HEK293 (cell line): Measurements from ENCODE around the gene ENTREP3.

ENCODE experiments used
- KLF16 ChIP-seq: fragments of 450-650 bp; formaldehyde crosslinking; IDR thresholded peaks from 2 replicates; pipeline ENCODE4 v1.5.1; 2017; ENCODE audit warnings: missing biosample characterization, missing genetic modification characterization
- KLF8 ChIP-seq: fragments of 450-650 bp; formaldehyde crosslinking; IDR thresholded peaks from 2 replicates; pipeline ENCODE4 v1.5.1; 2016; ENCODE audit warnings: missing biosample characterization, missing genetic modification characterization
- SP7 ChIP-seq: fragments of 450-650 bp; formaldehyde crosslinking; IDR thresholded peaks from 2 replicates; pipeline ENCODE4 v1.5.1; 2016; ENCODE audit warnings: missing biosample characterization, missing genetic modification characterization
- YY2 ChIP-seq: fragments of 450-650 bp; formaldehyde crosslinking; IDR thresholded peaks from 2 replicates; pipeline ENCODE4 v1.5.1; 2016; ENCODE audit warnings: missing biosample characterization, missing genetic modification characterization
- ZBTB10 ChIP-seq: fragments of 450-650 bp; formaldehyde crosslinking; IDR thresholded peaks from 2 replicates; pipeline ENCODE4 v1.5.1; 2016; ENCODE audit warnings: missing biosample characterization, missing genetic modification characterization
- ZBTB20 ChIP-seq: fragments of 450-650 bp; formaldehyde crosslinking; IDR thresholded peaks from 2 replicates; pipeline ENCODE4 v1.5.1; 2016; ENCODE audit warnings: missing biosample characterization, missing genetic modification characterization
- ZBTB8A ChIP-seq: fragments of 450-650 bp; formaldehyde crosslinking; IDR thresholded peaks from 2 replicates; pipeline ENCODE4 v1.5.1; 2016; ENCODE audit warnings: missing biosample characterization, missing genetic modification characterization
- ZFHX2 ChIP-seq: fragments of 450-650 bp; formaldehyde crosslinking; conservative IDR thresholded peaks from 2 replicates; pipeline ENCODE4 v1.5.1; 2016; ENCODE audit warnings: missing biosample characterization, missing genetic modification characterization
- ZFP3 ChIP-seq: fragments of 450-650 bp; formaldehyde crosslinking; IDR thresholded peaks from 2 replicates; pipeline ENCODE4 v1.5.1; 2016; ENCODE audit warnings: low read depth, missing biosample characterization, missing genetic modification characterization
- ZFP37 ChIP-seq: fragments of 450-650 bp; formaldehyde crosslinking; IDR thresholded peaks from 2 replicates; pipeline ENCODE4 v1.5.1; 2016; ENCODE audit warnings: missing biosample characterization, missing genetic modification characterization
- ZNF121 ChIP-seq: fragments of 450-650 bp; formaldehyde crosslinking; IDR thresholded peaks from 2 replicates; pipeline ENCODE4 v1.5.1; 2016; ENCODE audit warnings: missing biosample characterization, missing genetic modification characterization
- ZNF148 ChIP-seq: fragments of 450-650 bp; formaldehyde crosslinking; IDR thresholded peaks from 2 replicates; pipeline ENCODE4 v1.5.0; 2017; ENCODE audit warnings: missing biosample characterization, missing genetic modification characterization, borderline replicate concordance
- ZNF175 ChIP-seq: fragments of 450-650 bp; formaldehyde crosslinking; IDR thresholded peaks from 2 replicates; pipeline ENCODE4 v1.5.1; 2016; ENCODE audit warnings: missing biosample characterization, missing genetic modification characterization
- ZNF214 ChIP-seq: fragments of 450-650 bp; formaldehyde crosslinking; IDR thresholded peaks from 2 replicates; pipeline ENCODE4 v1.5.1; 2017; ENCODE audit warnings: missing biosample characterization, mild to moderate bottlenecking, missing genetic modification characterization, borderline replicate concordance
- ZNF223 ChIP-seq: fragments of 450-650 bp; formaldehyde crosslinking; IDR thresholded peaks from 2 replicates; pipeline ENCODE4 v1.5.1; 2016; ENCODE audit warnings: missing biosample characterization, missing genetic modification characterization
- ZNF248 ChIP-seq: fragments of 450-650 bp; formaldehyde crosslinking; IDR thresholded peaks from 2 replicates; pipeline ENCODE4 v1.5.1; 2017; ENCODE audit warnings: missing biosample characterization, missing genetic modification characterization
- ZNF394 ChIP-seq: fragments of 450-650 bp; formaldehyde crosslinking; IDR thresholded peaks from 2 replicates; pipeline ENCODE4 v1.5.1; 2016; ENCODE audit warnings: missing biosample characterization, missing genetic modification characterization, mild to moderate bottlenecking, moderate library complexity, borderline replicate concordance
- ZNF558 ChIP-seq: fragments of 450-650 bp; formaldehyde crosslinking; IDR thresholded peaks from 2 replicates; pipeline ENCODE4 v1.5.1; 2016; ENCODE audit warnings: missing biosample characterization, missing genetic modification characterization
- ZNF561 ChIP-seq: fragments of 450-650 bp; IDR thresholded peaks from 2 replicates; pipeline ENCODE4 v1.5.1; 2018; ENCODE audit warnings: missing biosample characterization, missing genetic modification characterization, borderline replicate concordance
- ZNF580 ChIP-seq: fragments of 450-650 bp; formaldehyde crosslinking; IDR thresholded peaks from 2 replicates; pipeline ENCODE4 v1.5.1; 2016; ENCODE audit warnings: missing biosample characterization, missing genetic modification characterization
- ZNF610 ChIP-seq: fragments of 450-650 bp; formaldehyde crosslinking; IDR thresholded peaks from 2 replicates; pipeline ENCODE4 v1.5.1; 2016; ENCODE audit warnings: missing biosample characterization, missing genetic modification characterization, borderline replicate concordance
- ZNF629 ChIP-seq: fragments of 450-650 bp; formaldehyde crosslinking; IDR thresholded peaks from 2 replicates; pipeline ENCODE4 v1.5.1; 2017; ENCODE audit warnings: missing biosample characterization, missing genetic modification characterization
- ZNF658 ChIP-seq: fragments of 450-650 bp; formaldehyde crosslinking; IDR thresholded peaks from 2 replicates; pipeline ENCODE4; 2016; ENCODE audit warnings: missing biosample characterization, missing genetic modification characterization
- ZNF677 ChIP-seq: fragments of 450-650 bp; IDR thresholded peaks from 2 replicates; pipeline ENCODE4 v1.5.0; 2018; ENCODE audit warnings: missing biosample characterization, mild to moderate bottlenecking, missing genetic modification characterization, moderate library complexity
- ZSCAN23 ChIP-seq: fragments of 450-650 bp; formaldehyde crosslinking; IDR thresholded peaks from 2 replicates; pipeline ENCODE4 v1.5.1; 2016; ENCODE audit warnings: missing biosample characterization, missing genetic modification characterization
- TF ChIP-seq, protein P1 (sequence below): fragments of 450-650 bp; formaldehyde crosslinking; IDR thresholded peaks from 2 replicates; pipeline ENCODE4 v1.5.1; 2017; ENCODE audit warnings: missing biosample characterization, mild to moderate bottlenecking, missing genetic modification characterization, moderate library complexity
- TF ChIP-seq, protein P2 (sequence below): fragments of 450-650 bp; formaldehyde crosslinking; IDR thresholded peaks from 2 replicates; pipeline ENCODE4 v1.5.1; 2016; ENCODE audit warnings: missing biosample characterization, missing genetic modification characterization, low read depth
- TF ChIP-seq, protein P3 (sequence below): fragments of 450-650 bp; formaldehyde crosslinking; IDR thresholded peaks from 2 replicates; pipeline ENCODE4 v1.5.1; 2016; ENCODE audit warnings: missing biosample characterization, missing genetic modification characterization, borderline replicate concordance

ENTREP3 gene

GRCh38 chr1:155273343-155274245, 18.3 kb upstream of the ENTREP3 start, which contains the start of gene CLK2 (continued):
- peak; percentile 51; the same call in 1 of the 2 replicates for TF ChIP-seq ZFHX2 (tag by site-specific recombination)
- no peak for TF ChIP-seq ZNF658 (tag by site-specific recombination)
- TF ChIP-seq SP7 (tag by site-specific recombination): 0 out of 2 replicates have a peak, but pooled peaks have one; percentile 20
- TF ChIP-seq ZBTB10 (tag by site-specific recombination): no peak
- no peak for TF ChIP-seq ZSCAN23 (tag by site-specific recombination)
- TF ChIP-seq ZNF214 (tag by site-specific recombination): no peak
- TF ChIP-seq, protein P1, sequence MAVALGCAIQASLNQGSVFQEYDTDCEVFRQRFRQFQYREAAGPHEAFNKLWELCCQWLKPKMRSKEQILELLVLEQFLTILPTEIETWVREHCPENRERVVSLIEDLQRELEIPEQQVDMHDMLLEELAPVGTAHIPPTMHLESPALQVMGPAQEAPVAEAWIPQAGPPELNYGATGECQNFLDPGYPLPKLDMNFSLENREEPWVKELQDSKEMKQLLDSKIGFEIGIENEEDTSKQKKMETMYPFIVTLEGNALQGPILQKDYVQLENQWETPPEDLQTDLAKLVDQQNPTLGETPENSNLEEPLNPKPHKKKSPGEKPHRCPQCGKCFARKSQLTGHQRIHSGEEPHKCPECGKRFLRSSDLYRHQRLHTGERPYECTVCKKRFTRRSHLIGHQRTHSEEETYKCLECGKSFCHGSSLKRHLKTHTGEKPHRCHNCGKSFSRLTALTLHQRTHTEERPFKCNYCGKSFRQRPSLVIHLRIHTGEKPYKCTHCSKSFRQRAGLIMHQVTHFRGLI (tag by site-specific recombination): no peak
- no peak for TF ChIP-seq ZNF677 (tag by site-specific recombination)
- no peak for TF ChIP-seq ZNF248 (tag by site-specific recombination)
- TF ChIP-seq ZFP37 (tag by site-specific recombination): no peak
- TF ChIP-seq ZNF223: no peak
- TF ChIP-seq ZNF394 (tag by site-specific recombination): peak; percentile 82
- no peak for TF ChIP-seq ZNF121 (tag by site-specific recombination)
- no peak for TF ChIP-seq ZNF610
- TF ChIP-seq, protein P2, sequence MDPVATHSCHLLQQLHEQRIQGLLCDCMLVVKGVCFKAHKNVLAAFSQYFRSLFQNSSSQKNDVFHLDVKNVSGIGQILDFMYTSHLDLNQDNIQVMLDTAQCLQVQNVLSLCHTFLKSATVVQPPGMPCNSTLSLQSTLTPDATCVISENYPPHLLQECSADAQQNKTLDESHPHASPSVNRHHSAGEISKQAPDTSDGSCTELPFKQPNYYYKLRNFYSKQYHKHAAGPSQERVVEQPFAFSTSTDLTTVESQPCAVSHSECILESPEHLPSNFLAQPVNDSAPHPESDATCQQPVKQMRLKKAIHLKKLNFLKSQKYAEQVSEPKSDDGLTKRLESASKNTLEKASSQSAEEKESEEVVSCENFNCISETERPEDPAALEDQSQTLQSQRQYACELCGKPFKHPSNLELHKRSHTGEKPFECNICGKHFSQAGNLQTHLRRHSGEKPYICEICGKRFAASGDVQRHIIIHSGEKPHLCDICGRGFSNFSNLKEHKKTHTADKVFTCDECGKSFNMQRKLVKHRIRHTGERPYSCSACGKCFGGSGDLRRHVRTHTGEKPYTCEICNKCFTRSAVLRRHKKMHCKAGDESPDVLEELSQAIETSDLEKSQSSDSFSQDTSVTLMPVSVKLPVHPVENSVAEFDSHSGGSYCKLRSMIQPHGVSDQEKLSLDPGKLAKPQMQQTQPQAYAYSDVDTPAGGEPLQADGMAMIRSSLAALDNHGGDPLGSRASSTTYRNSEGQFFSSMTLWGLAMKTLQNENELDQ: no peak
- peak; percentile 59; the same call in 1 of the 2 replicates for TF ChIP-seq ZNF629 (tag by site-specific recombination)
- peak; percentile 57 for TF ChIP-seq ZBTB20 (tag by site-specific recombination)
- peak; percentile 21; the same call in 1 of the 2 replicates for TF ChIP-seq KLF8
- TF ChIP-seq, protein P3, sequence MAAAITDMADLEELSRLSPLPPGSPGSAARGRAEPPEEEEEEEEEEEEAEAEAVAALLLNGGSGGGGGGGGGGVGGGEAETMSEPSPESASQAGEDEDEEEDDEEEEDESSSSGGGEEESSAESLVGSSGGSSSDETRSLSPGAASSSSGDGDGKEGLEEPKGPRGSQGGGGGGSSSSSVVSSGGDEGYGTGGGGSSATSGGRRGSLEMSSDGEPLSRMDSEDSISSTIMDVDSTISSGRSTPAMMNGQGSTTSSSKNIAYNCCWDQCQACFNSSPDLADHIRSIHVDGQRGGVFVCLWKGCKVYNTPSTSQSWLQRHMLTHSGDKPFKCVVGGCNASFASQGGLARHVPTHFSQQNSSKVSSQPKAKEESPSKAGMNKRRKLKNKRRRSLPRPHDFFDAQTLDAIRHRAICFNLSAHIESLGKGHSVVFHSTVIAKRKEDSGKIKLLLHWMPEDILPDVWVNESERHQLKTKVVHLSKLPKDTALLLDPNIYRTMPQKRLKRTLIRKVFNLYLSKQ (tag by site-specific recombination): no peak
- TF ChIP-seq ZNF148 (tag by site-specific recombination): no peak
- TF ChIP-seq ZNF561: peak; percentile 15; the same call in 1 of the 2 replicates
- TF ChIP-seq YY2 (tag by site-specific recombination): no peak
- TF ChIP-seq KLF16: no peak
- TF ChIP-seq ZFP3 (tag by site-specific recombination): no peak
- peak; percentile 90 for TF ChIP-seq ZNF580
- no peak for TF ChIP-seq ZNF558 (tag by site-specific recombination)
- no peak for TF ChIP-seq ZNF175 (tag by site-specific recombination)
- TF ChIP-seq ZBTB8A (tag by site-specific recombination): peak; percentile 11; the same call in 1 of the 2 replicates
